ENCODE data around the gene LRRC10.

LRRC10 gene

DNA sequence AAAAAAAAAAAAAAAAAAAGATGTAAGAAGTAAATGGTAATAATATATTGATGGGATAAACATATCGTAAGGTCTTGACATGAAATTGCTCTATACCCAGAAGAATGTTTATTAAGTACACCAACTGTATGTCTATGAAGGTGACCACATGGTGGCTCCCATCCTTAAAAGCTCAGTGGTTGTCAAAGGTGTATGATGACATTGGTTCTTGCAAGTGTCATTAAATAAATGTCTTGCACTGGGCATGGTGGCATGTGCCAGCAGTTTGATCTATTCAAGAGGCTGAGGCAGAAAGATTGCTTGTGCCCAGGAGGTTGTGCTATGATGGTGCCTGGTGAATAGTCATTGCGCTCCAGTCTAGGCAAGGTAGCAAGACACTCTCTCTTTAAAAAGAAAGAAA lies 15.0 kb downstream of the LRRC10 start:
- no peak overlapping the region for H3K4me3 ChIP-seq (ENCODE audit: low read depth, low read length)
- TF ChIP-seq, protein P1, sequence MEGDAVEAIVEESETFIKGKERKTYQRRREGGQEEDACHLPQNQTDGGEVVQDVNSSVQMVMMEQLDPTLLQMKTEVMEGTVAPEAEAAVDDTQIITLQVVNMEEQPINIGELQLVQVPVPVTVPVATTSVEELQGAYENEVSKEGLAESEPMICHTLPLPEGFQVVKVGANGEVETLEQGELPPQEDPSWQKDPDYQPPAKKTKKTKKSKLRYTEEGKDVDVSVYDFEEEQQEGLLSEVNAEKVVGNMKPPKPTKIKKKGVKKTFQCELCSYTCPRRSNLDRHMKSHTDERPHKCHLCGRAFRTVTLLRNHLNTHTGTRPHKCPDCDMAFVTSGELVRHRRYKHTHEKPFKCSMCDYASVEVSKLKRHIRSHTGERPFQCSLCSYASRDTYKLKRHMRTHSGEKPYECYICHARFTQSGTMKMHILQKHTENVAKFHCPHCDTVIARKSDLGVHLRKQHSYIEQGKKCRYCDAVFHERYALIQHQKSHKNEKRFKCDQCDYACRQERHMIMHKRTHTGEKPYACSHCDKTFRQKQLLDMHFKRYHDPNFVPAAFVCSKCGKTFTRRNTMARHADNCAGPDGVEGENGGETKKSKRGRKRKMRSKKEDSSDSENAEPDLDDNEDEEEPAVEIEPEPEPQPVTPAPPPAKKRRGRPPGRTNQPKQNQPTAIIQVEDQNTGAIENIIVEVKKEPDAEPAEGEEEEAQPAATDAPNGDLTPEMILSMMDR (IDR thresholded peaks at IDR 0.05; ENCODE audit: low read depth, low read length, missing control alignments) = no peak
- in situ Hi-C loops (cut with HindIII; ENCODE audit: low sequenced_read_pairs) = no loop called here
- DNase-seq (ENCODE audit: low read depth) = no peak

DNA sequence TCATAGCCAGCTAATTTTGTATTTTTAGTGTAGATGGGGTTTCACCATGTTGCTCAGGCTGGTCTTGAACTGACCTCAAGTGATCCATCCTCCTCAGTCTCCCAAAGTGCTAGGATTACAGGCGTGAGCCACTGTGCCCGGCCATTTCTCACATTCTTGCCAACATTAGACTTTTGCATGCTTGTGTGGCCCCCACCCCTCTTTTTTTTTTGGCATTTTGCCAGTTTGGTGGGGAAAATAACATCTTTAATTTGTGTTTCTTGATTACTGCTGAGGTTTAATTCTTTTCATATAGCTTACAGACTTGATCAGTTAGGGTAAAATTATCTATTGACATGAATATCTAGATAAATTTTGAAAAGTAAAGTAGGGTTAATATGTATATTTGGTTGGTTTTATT lies 21.6 kb downstream of the LRRC10 start:
- in situ Hi-C loops (cut with HindIII; ENCODE audit: low sequenced_read_pairs) = no loop called here
- TF ChIP-seq, protein P1 (IDR thresholded peaks at IDR 0.05; ENCODE audit: low read depth, low read length, missing control alignments) = no peak
- no peak overlapping the region for H3K4me3 ChIP-seq (ENCODE audit: low read depth, low read length)
- no peak for DNase-seq (ENCODE audit: low read depth)

DNA sequence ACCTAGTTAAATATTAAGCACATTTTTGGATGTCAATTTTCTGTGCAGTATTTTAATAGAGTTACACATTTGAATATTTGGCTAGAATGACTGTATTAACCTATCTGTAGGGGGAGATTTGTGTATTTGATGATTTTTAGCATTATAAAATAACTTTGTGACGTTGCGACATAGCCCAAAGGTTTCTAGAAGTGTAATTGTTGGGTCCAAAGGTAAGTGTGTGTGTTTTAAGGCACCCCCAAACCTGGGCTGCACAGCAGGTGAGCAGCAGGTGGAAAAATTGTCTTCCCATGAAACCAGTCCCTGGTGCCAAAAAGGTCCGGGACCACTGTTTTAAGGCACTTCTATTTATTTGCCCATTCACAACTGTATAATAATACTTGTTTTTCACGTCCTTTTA lies 22.2 kb downstream of the LRRC10 start:
- H3K4me3 ChIP-seq (ENCODE audit: low read depth, low read length) = no peak overlapping the region
- in situ Hi-C loops (cut with HindIII; ENCODE audit: low sequenced_read_pairs) = no loop called here
- no peak for DNase-seq (ENCODE audit: low read depth)
- TF ChIP-seq, protein P1 (IDR thresholded peaks at IDR 0.05; ENCODE audit: low read depth, low read length, missing control alignments) = no peak

DNA sequence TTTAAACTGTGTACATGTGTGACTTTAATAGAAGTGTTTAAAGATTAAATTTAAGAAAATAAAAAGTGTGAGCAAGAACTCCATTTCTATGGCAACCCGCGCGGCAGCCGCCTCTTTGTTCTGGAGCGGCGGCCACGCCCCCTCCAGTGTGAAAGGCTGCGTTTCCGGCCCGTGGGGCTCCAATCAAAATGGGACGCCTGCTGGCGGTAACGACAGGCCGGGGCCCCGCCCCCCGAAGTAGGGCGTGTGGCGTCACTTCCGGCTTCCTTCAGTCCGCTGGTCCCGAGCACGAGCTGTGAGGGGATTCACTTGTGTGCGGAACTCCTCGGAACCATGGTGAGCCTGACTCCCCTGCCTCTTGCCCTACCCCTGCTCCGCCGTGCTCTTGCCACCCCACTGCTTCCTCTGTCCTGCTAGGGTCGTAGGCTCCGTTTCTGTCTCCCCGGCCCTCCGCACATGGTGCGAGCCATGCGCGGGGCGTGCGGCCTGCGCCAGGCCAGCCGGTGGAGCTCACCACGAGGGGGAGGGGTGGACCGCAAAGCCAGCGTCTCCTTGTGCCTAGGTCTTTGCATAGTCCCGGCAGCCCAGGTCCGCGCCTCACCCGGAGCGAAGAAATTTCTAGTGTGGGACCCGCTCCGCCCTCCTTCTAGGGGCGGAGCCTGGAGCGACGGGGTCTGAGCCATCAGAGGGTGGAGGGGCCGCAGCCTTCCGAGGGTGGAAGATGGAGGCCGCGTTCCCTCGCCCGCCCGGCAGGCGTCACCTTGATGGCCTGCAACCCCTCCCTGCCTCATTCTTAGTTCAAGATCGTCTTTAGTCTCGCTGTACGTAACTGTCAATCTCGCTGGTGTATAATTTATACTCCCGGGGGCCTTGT lies 25.3 kb downstream of the LRRC10 start, which contains the start of gene CCT2:
TSS of gene CCT2 (plus strand) at position 271 of the 874 bp plus-strand sequence. CDS start at position 334, 63 bp downstream.
- peak within 1 kb of the TSS; percentile 95 for H3K4me3 ChIP-seq (ENCODE audit: low read depth, low read length)
- TF ChIP-seq, protein P1 (IDR thresholded peaks at IDR 0.05; ENCODE audit: low read depth, low read length, missing control alignments) = peak; percentile 59
- in situ Hi-C loops (cut with HindIII; ENCODE audit: low sequenced_read_pairs) = no loop called here
- peak; percentile 89 for DNase-seq (ENCODE audit: low read depth)

DNA sequence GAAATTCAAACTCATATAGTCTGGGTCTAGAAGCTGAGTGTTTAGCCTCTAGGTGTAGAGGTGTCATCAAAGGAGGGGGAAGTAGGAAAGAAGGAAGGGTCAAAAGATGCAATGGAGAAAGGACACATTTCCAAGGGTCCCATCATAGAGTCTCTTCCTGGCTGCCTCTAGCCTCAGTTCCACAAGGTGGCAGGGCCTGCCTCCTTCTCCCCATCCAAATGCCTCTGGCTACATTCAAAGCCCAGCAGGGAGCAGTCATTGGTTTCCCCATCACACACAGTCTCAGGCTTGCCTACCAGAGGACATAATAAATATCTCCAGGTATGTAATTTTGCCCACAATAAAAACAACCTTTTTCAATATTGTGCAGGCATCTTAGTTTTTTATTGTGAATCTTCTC lies 27.5 kb downstream of the LRRC10 start:
- in situ Hi-C loops (cut with HindIII; ENCODE audit: low sequenced_read_pairs) = loop anchor here (5.0 kb wide), 1 partner anchor 181 kb away; no protein-coding TSS in a partner anchor
- no peak for DNase-seq (ENCODE audit: low read depth)
- TF ChIP-seq, protein P1 (IDR thresholded peaks at IDR 0.05; ENCODE audit: low read depth, low read length, missing control alignments) = no peak

DNA sequence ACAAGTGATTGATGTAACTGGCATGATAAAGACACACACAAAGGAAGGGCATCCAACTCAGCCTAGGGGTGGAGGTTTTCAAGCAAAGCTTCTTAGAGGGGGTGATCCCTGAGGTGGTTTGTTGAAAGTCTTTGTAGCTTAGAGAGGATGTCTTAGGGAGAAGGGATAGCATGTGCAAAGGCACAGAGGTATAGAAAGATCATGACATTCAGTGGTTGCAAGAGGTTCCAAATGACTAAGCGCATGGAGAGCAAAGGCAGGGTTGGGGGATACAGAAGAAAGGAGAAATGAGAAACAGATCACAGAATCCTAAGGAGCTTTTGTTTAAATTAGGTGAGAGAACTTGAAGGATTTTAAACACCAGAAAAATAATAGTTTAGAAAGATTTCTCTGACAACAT lies 30.6 kb downstream of the LRRC10 start:
- TF ChIP-seq, protein P1 (IDR thresholded peaks at IDR 0.05; ENCODE audit: low read depth, low read length, missing control alignments) = no peak
- DNase-seq (ENCODE audit: low read depth) = no peak
- in situ Hi-C loops (cut with HindIII; ENCODE audit: low sequenced_read_pairs) = loop anchor here (5.0 kb wide), 1 partner anchor 178 kb away; no protein-coding TSS in a partner anchor
- no peak overlapping the region for H3K4me3 ChIP-seq (ENCODE audit: low read depth, low read length)

More for the DNA sequence above, 27.5 kb downstream of the LRRC10 start:
- no peak overlapping the region for H3K4me3 ChIP-seq (ENCODE audit: low read depth, low read length)

All from astrocyte of the cerebellum (primary cell).